Measurements from ENCODE around the gene MTCL1.

Gene MTCL1

DNA sequence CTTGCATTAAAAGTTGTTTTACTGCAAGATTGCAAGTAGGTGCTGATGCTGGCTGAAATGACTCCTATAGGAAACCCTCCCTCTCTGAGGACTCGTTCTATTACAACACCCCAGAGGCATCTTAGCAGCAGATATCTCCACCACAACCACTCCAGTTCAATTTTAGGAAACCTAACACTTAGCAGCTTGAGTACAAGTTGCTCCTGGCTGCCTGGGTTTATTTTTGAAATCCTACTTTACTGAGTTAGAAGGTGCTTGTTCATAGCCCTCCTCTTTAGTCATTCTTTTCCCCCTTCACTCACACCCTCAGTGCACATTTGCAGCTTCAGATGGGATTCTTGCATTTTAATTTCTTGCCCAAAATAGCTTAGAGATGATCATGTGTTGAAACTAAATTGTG is 111.5 kb downstream of the MTCL1 start:
- no peak for DNase-seq

GRCh38 chr18:8818982-8819381 is 113.6 kb downstream of the MTCL1 start:
- DNase-seq, result no peak

- no peak for DNase-seq
These were observed 115.2 kb downstream of the MTCL1 start for GRCh38 chr18:8820396-8821082.

- no peak for DNase-seq
These were observed 115.7 kb downstream of the MTCL1 start for GRCh38 chr18:8821083-8821465.

DNA sequence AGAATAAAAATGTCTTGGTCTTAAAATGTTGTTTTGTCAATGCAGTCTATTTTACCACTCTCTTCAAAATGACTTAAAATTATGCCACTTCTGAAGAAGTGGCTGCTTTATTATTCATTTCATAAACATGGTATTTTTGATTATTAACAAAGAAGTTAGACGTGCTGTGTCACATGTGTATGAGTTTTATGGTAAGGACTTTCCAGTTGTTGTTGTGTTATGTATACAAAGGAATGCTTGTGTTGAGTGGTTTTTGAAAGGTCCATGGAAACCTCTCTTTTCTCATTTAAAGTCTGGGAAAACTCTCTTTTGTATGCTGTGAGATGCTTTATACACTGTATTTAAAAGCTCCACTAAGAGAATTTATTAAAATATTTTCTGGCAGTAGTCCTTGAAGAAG is 116.2 kb downstream of the MTCL1 start:
- DNase-seq, result no peak

GRCh38 chr18:8822643-8823042 is 117.3 kb downstream of the MTCL1 start:
- DNase-seq, result no peak

DNA sequence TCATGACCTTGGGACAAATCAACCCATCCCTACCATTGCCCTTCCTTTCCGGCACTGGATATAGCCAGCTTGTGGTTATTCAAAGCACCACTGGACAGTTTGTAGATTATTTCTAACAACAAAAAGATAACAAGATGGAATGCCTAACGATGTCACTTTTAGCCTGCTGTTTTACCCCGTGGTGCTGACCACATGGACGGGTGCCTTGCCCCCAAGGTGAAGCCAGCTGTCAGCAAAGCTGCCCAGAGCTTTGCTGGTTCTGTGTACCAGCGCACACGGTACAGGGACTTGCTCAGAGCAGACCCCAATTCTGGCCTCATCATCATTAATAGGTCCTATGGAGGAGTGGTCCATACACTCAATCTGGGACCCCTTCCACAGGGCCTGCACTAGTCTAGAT is 118.2 kb downstream of the MTCL1 start:
- DNase-seq, result no peak

GRCh38 chr18:8824846-8825245 is 119.5 kb downstream of the MTCL1 start:
- no peak for DNase-seq

DNA sequence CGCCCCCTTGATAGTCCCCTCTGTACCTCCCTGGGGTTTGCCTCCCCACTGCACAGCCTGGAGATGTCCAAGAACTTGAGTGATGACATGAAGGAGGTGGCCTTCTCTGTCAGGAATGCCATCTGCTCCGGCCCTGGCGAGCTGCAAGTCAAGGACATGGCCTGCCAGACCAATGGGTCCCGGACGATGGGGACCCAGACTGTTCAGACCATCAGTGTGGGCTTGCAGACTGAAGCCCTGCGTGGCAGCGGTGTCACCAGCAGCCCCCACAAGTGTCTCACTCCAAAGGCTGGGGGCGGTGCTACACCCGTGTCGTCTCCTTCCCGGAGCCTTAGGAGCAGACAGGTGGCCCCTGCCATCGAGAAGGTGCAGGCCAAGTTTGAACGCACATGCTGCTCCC is 119.9 kb downstream of the MTCL1 start:
- DNase-seq, result no peak

GRCh38 chr18:8825729-8826375 is 120.5 kb downstream of the MTCL1 start:
- DNase-seq, result no peak

GRCh38 chr18:8826514-8826913 is 121.2 kb downstream of the MTCL1 start:
- no peak for DNase-seq

DNA sequence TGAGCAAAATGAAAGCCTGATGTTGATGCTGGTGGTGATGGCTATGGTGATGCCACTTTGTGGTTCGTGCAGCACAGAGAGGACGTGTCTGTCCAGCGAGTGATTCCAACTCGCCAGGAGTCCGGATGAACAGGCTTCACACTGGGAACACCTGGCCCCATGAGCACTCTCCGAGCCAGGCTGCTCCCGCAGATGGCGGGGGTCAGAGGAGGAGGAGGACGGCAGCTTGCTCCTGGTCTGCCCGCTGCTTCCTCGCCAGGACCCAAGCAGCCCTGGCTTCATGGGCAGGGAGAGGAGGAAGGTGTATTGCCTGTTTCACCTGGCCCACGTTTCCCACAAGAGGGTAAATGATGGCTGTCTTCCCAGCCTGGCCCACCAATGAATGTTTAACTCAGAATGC is 121.6 kb downstream of the MTCL1 start:
- DNase-seq, result no peak

DNA sequence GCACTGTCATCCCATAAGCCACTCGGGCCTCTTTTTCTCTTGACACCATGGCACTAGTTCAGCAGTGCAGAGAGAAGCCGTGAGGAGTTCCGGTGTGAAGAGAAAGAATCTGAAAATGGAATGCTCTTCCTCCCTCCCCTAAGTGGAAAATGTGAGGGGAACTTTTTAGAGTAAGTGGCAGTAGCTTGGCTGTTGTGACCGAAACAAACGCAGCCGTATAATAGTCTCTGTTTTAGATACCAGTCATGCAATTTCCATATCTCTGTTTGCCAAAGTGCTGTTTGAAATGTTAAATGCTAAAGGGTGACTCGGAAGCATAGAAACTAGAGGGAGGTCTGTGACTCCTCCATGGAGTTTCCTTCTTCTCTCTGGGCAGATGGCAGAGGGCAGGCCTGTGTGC is 122.9 kb downstream of the MTCL1 start:
- no peak for DNase-seq

GRCh38 chr18:8828798-8829197 is 123.4 kb downstream of the MTCL1 start:
- DNase-seq, result no peak

- no peak for DNase-seq
These were observed 125.0 kb downstream of the MTCL1 start for GRCh38 chr18:8830067-8831060.

GRCh38 chr18:8831112-8831511 is 125.8 kb downstream of the MTCL1 start:
- DNase-seq, result no peak

DNA sequence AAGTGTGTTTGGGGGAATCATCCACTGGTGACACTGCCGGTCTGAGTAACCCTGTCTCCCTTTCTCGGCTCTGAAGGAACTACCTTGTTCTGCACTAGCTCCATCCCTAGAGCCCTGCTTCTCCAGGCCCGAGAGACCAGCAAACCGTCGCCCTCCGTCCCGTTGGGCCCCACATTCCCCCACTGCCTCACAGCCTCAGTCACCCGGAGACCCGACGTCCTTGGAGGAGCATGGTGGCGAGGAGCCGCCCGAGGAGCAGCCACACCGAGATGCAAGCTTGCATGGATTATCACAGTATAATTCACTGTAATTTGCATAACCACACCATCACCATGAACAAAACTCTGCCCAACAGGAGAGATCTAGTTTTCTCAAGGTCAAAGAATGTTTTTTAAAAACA is 126.2 kb downstream of the MTCL1 start:
- no peak for DNase-seq

- no peak for DNase-seq
These were observed 128.1 kb downstream of the MTCL1 start for GRCh38 chr18:8833480-8833879.

- DNase-seq, result no peak
These were observed 129.5 kb downstream of the MTCL1 start for GRCh38 chr18:8834881-8835280.

DNA sequence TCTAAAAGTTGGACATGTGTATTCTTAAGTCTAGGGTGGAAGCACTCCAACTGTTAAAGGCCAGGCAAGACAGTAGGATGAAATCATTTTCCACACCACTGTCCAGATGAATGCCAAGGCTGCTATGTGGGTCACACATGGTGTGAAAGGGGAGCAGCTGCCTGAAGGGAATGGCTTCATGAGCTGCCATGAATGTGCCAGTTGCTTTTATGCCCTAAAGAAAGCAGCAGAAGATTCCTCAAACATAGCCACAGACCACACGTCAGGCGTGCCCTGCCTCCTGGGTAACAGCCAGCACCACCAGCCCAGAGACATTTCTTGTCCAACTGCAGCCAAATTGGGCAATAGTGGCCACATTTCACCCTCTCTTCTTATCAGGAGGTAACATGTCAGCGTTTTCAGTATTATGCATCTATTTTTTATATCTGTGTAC is 130.2 kb downstream of the MTCL1 start:
- no peak for DNase-seq

- DNase-seq, result no peak
These were observed 133.9 kb downstream of the MTCL1 start for GRCh38 chr18:8839281-8839680.

- DNase-seq, result peak; percentile 32
These were observed 136.6 kb downstream of the MTCL1 start for GRCh38 chr18:8841781-8842485.

DNA sequence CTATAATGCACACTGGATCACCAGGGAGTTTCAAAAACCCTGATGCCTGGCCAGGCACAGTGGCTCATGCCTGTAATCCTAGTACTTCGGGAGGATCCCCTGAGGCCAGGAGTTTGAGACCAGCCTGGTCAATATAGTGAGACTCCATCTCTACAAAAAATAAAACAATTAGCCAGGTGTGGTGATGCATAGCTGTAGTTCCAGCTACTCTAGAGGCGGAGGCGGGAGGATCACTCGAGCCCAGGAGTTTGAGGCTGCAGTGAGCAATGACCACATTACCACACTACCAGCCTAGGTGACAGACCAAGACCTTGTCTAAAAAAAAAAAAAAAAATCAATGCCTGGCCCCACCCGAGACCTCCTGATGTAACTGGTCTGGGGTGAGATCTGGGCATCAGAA is 137.2 kb downstream of the MTCL1 start:
- no peak for DNase-seq
